Measurements from ENCODE around the gene SH3RF3.

Gene SH3RF3

GRCh38 chr2:109396202-109397180 is 267.5 kb downstream of the SH3RF3 start:
- no peak overlapping the region for H3K4me3 ChIP-seq (ENCODE audit: low read depth, low read length)
- DNase-seq (ENCODE audit: low read depth) = no peak
- TF ChIP-seq CTCF (IDR thresholded peaks at IDR 0.05; ENCODE audit: control insufficient read depth, extremely low read depth, insufficient read depth) = no peak; the same call in 1 of the 2 replicates

- DNase-seq (ENCODE audit: low read depth) = no peak
- H3K4me3 ChIP-seq (ENCODE audit: low read depth, low read length) = no peak overlapping the region
- TF ChIP-seq CTCF (IDR thresholded peaks at IDR 0.05; ENCODE audit: control insufficient read depth, extremely low read depth, insufficient read depth) = no peak
Observed at GRCh38 chr2:109397893-109398292, 268.9 kb downstream of the SH3RF3 start.

- TF ChIP-seq CTCF (IDR thresholded peaks at IDR 0.05; ENCODE audit: control insufficient read depth, extremely low read depth, insufficient read depth) = no peak
- DNase-seq (ENCODE audit: low read depth) = no peak
- H3K4me3 ChIP-seq (ENCODE audit: low read depth, low read length) = no peak overlapping the region
Observed at GRCh38 chr2:109398366-109399015, 269.5 kb downstream of the SH3RF3 start.

GRCh38 chr2:109399066-109399465 is 270.1 kb downstream of the SH3RF3 start:
- H3K4me3 ChIP-seq (ENCODE audit: low read depth, low read length) = no peak overlapping the region
- DNase-seq (ENCODE audit: low read depth) = no peak

GRCh38 chr2:109400102-109400501 is 271.1 kb downstream of the SH3RF3 start:
- DNase-seq (ENCODE audit: low read depth) = no peak
- H3K4me3 ChIP-seq (ENCODE audit: low read depth, low read length) = no peak overlapping the region
- TF ChIP-seq CTCF (IDR thresholded peaks at IDR 0.05; ENCODE audit: control insufficient read depth, extremely low read depth, insufficient read depth) = no peak

More at GRCh38 chr2:109399066-109399465, 270.1 kb downstream of the SH3RF3 start:
- no peak for TF ChIP-seq CTCF (IDR thresholded peaks at IDR 0.05; ENCODE audit: control insufficient read depth, extremely low read depth, insufficient read depth)

- TF ChIP-seq CTCF (IDR thresholded peaks at IDR 0.05; ENCODE audit: control insufficient read depth, extremely low read depth, insufficient read depth) = no peak
- no peak for DNase-seq (ENCODE audit: low read depth)
- H3K4me3 ChIP-seq (ENCODE audit: low read depth, low read length) = no peak overlapping the region
Observed at GRCh38 chr2:109401370-109401769, 272.4 kb downstream of the SH3RF3 start.
